GM12878 (cell line): ENCODE results near the gene MGRN1. TPM values are rescaled to one million over a fixed set of nuclear protein-coding genes. Genes with fewer than 3 reads are reported as not detected.

Experiments used
- BHLHE40 ChIP-seq, 2 experiments: fragments of 450-650 bp in 1 of 2; IDR thresholded peaks; 2 replicates each; pipeline ENCODE4 v1.6.1; 2011 to 2017; ENCODE audit warnings: low read depth in 2 of 2, borderline replicate concordance in 1 of 2, improper control_type of control experiment in 1 of 2, low read length in 1 of 2, mild to moderate bottlenecking in 1 of 2
- BMI1 ChIP-seq: fragments of 450-650 bp; IDR thresholded peaks from 2 replicates; pipeline ENCODE4 v1.6.1; 2016; ENCODE audit warnings: mild to moderate bottlenecking, moderate library complexity, borderline replicate concordance
- BRCA1 ChIP-seq: IDR thresholded peaks from 2 replicates; pipeline ENCODE4 v1.6.1; 2011; ENCODE audit warnings: low read depth, low read length, improper control_type of control experiment
- CBX5 ChIP-seq: sonication (generic); IDR thresholded peaks from 2 replicates; pipeline ENCODE4 v1.6.1; 2016; ENCODE audit warnings: low read depth, moderate library complexity, mild to moderate bottlenecking, inconsistent platforms
- CEBPB ChIP-seq, 2 experiments: fragments of 150-350 bp in 1 of 2; IDR thresholded peaks; 2 replicates each; pipeline ENCODE4 v1.6.1; 2012 to 2014; ENCODE audit warnings: low read depth in 2 of 2, low read length in 2 of 2, borderline replicate concordance in 1 of 2, inconsistent platforms in 1 of 2
- CHD4 ChIP-seq: fragments of 200-600 bp; sonication (generic); IDR thresholded peaks from 2 replicates; pipeline ENCODE4 v1.6.1; 2016; ENCODE audit warnings: mild to moderate bottlenecking
- FOXK2 ChIP-seq: fragments of 450-650 bp; IDR thresholded peaks from 2 replicates; pipeline ENCODE4 v1.6.1; 2017; ENCODE audit warnings: mild to moderate bottlenecking, moderate library complexity
- HDAC6 ChIP-seq: fragments of 200-600 bp; sonication (generic); IDR thresholded peaks from one replicate; pipeline ENCODE4 v1.8.0; 2017; ENCODE audit warnings: antibody characterized with exemption; ENCODE audit not compliant: unreplicated experiment
- KAT2A ChIP-seq: conservative IDR thresholded peaks from 2 replicates; pipeline ENCODE4 v1.6.1; 2011; ENCODE audit warnings: low read depth, low read length; ENCODE audit not compliant: control insufficient read depth
- KDM1A ChIP-seq: fragments of 200-600 bp; sonication (generic); IDR thresholded peaks from 2 replicates; pipeline ENCODE4 v1.6.1; 2016; ENCODE audit warnings: borderline replicate concordance
- MTA2 ChIP-seq: fragments of 450-650 bp; IDR thresholded peaks from 2 replicates; pipeline ENCODE4 v1.6.1; 2016; ENCODE audit warnings: low read depth, mild to moderate bottlenecking, moderate library complexity
- MYC ChIP-seq: IDR thresholded peaks from 2 replicates; pipeline ENCODE4 v1.6.1; 2011; ENCODE audit warnings: mild to moderate bottlenecking, low read length, moderate library complexity, inconsistent platforms; ENCODE audit not compliant: insufficient read depth, insufficient replicate concordance, insufficient read length, severe bottlenecking
- NR2C1 ChIP-seq: fragments of 450-650 bp; IDR thresholded peaks from 2 replicates; pipeline ENCODE4 v1.6.1; 2017; ENCODE audit warnings: antibody characterized with exemption, mild to moderate bottlenecking, moderate library complexity
- SIX5 ChIP-seq: IDR thresholded peaks from 2 replicates; pipeline ENCODE4 v1.6.1; 2011; ENCODE audit warnings: mild to moderate bottlenecking, low read depth, low read length, moderate library complexity; ENCODE audit not compliant: severe bottlenecking
- SMARCA5 ChIP-seq: fragments of 450-650 bp; IDR thresholded peaks from 2 replicates; pipeline ENCODE4 v1.6.1; 2017; ENCODE audit warnings: mild to moderate bottlenecking
- SMC3 ChIP-seq: IDR thresholded peaks from 2 replicates; pipeline ENCODE4 v1.6.1; 2011; ENCODE audit warnings: low read length, improper control_type of control experiment, borderline replicate concordance
- SPI1 ChIP-seq: IDR thresholded peaks from 2 replicates; pipeline ENCODE4 v1.6.1; 2011; ENCODE audit warnings: low read depth, mild to moderate bottlenecking, low read length, moderate library complexity, borderline replicate concordance; ENCODE audit not compliant: insufficient read depth
- SREBF2 ChIP-seq: IDR thresholded peaks from 2 replicates; pipeline ENCODE4 v1.6.1; 2012; ENCODE audit warnings: mild to moderate bottlenecking, low read length
- SRF ChIP-seq, 2 experiments: IDR thresholded peaks; 2 replicates each; pipeline ENCODE4 v1.6.1; 2011; ENCODE audit warnings: low read depth in 2 of 2, low read length in 2 of 2, mild to moderate bottlenecking in 1 of 2, moderate library complexity in 1 of 2
- SUZ12 ChIP-seq: fragments of 200-600 bp; sonication (generic); IDR thresholded peaks from one replicate; pipeline ENCODE4 v1.6.1; 2018; ENCODE audit warnings: antibody characterized with exemption, mild to moderate bottlenecking; ENCODE audit not compliant: unreplicated experiment
- TBL1XR1 ChIP-seq: IDR thresholded peaks from 2 replicates; pipeline ENCODE4 v1.6.1; 2012; ENCODE audit warnings: low read depth, low read length, improper control_type of control experiment
- polyA plus RNA-seq, 11 experiments: library from polyadenylated mRNA; depleted of rRNA in 4 of 11; unstranded in 6 of 11; stranded (reverse) in 5 of 11; fragments of >200 nt; fragmentation: Nextera tagmentation in 4 of 11; fragmentation: Illumina TruSeq in 1 of 11; extraction: Ambion mirVana in 4 of 11; extraction: Trizol in 1 of 11; gene quantifications; 1 replicate in 1 of 11; 2 replicates in 10 of 11; pipeline versions ENCODE4 v1.2.1 to v1.2.3, GENCODE V29; 2011 to 2016; ENCODE audit warnings: inconsistent platforms in 2 of 11, missing spikeins in 2 of 11, low read depth in 1 of 11
- total RNA-seq, 4 experiments: library from RNA; depleted of rRNA in 3 of 4; stranded (reverse); fragments of >200 nt in 3 of 4; fragmentation: Illumina TruSeq in 1 of 4; extraction: Trizol in 1 of 4; gene quantifications; 2 replicates each; pipeline versions ENCODE4 v1.2.1 to v1.2.3, GENCODE V29; 2013 to 2021
- TF ChIP-seq, protein P1 (sequence below): fragments of 450-650 bp; IDR thresholded peaks from 2 replicates; pipeline ENCODE4 v1.6.1; 2017; ENCODE audit warnings: mild to moderate bottlenecking, moderate library complexity
- TF ChIP-seq, protein P2 (sequence below): fragments of 450-650 bp; IDR thresholded peaks from 2 replicates; pipeline ENCODE4 v1.6.1; 2018; ENCODE audit warnings: mild to moderate bottlenecking, low read depth, moderate library complexity; ENCODE audit not compliant: partially characterized antibody
- TF ChIP-seq, protein P3 (sequence below): IDR thresholded peaks from 2 replicates; pipeline ENCODE4 v1.6.1; 2011; ENCODE audit warnings: low read depth, mild to moderate bottlenecking, low read length, moderate library complexity, borderline replicate concordance; ENCODE audit errors: extremely low read depth

MGRN1 gene
- total and polyA plus RNA-seq, 10 of the 15 experiments (the other 5 are each of a cell fraction or from before 2014, with no cell fraction given): 0.35 to 86.7 (median 14.6) TPM

DNA sequence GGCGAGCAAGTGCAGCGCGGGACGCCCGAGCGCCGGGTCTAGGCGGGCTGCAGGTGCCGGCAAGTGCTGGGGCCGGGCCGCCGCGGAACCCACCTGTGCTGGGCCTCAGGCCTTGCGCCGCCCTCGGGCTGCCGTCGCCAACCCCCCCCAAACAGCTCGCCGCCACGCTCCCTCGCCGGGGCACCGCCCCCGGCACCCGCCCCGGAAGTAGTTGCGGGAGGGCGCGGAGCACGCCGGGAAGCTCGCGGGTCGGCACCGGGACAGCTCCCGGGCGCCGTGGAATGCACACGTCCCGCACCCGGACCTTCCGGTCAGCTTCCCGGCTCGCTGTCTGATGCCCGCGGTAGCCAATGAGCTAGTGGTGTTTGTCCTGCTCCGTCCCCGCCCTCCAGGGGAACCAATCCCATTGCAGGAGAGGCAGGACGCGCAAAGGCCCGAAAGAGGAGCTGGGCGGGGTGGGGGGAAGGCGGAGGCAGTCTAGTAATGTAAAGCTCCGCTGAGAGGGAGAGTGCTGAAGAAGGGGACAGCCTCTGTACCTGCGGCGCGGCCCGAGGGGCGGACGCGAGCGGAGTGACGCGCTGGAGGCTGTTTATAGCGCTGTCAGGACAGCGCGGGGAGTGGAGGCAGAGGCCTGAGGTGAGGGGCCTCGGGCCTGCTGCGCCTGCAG is 109.6 kb downstream of the MGRN1 start, which contains the start of the genes ANKS3 and DNAAF8 (continued):
- TF ChIP-seq, protein P1, sequence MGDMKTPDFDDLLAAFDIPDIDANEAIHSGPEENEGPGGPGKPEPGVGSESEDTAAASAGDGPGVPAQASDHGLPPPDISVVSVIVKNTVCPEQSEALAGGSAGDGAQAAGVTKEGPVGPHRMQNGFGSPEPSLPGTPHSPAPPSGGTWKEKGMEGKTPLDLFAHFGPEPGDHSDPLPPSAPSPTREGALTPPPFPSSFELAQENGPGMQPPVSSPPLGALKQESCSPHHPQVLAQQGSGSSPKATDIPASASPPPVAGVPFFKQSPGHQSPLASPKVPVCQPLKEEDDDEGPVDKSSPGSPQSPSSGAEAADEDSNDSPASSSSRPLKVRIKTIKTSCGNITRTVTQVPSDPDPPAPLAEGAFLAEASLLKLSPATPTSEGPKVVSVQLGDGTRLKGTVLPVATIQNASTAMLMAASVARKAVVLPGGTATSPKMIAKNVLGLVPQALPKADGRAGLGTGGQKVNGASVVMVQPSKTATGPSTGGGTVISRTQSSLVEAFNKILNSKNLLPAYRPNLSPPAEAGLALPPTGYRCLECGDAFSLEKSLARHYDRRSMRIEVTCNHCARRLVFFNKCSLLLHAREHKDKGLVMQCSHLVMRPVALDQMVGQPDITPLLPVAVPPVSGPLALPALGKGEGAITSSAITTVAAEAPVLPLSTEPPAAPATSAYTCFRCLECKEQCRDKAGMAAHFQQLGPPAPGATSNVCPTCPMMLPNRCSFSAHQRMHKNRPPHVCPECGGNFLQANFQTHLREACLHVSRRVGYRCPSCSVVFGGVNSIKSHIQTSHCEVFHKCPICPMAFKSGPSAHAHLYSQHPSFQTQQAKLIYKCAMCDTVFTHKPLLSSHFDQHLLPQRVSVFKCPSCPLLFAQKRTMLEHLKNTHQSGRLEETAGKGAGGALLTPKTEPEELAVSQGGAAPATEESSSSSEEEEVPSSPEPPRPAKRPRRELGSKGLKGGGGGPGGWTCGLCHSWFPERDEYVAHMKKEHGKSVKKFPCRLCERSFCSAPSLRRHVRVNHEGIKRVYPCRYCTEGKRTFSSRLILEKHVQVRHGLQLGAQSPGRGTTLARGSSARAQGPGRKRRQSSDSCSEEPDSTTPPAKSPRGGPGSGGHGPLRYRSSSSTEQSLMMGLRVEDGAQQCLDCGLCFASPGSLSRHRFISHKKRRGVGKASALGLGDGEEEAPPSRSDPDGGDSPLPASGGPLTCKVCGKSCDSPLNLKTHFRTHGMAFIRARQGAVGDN: peak; percentile 93
- no peak for TF ChIP-seq CEBPB (IDR thresholded peaks at IDR 0.05; ENCODE audit: borderline replicate concordance in 1 of 2, low read depth in 2 of 2, low read length in 2 of 2)
- TF ChIP-seq TBL1XR1: no peak
- no peak for TF ChIP-seq SREBF2
- TF ChIP-seq MTA2: no peak
- peak; percentile 20 to 78; a peak in 3 of 4 replicates for TF ChIP-seq BHLHE40 (IDR thresholded peaks at IDR 0.05; ENCODE audit: borderline replicate concordance in 1 of 2, low read depth in 2 of 2, low read length in 1 of 2)
- TF ChIP-seq, protein P2, sequence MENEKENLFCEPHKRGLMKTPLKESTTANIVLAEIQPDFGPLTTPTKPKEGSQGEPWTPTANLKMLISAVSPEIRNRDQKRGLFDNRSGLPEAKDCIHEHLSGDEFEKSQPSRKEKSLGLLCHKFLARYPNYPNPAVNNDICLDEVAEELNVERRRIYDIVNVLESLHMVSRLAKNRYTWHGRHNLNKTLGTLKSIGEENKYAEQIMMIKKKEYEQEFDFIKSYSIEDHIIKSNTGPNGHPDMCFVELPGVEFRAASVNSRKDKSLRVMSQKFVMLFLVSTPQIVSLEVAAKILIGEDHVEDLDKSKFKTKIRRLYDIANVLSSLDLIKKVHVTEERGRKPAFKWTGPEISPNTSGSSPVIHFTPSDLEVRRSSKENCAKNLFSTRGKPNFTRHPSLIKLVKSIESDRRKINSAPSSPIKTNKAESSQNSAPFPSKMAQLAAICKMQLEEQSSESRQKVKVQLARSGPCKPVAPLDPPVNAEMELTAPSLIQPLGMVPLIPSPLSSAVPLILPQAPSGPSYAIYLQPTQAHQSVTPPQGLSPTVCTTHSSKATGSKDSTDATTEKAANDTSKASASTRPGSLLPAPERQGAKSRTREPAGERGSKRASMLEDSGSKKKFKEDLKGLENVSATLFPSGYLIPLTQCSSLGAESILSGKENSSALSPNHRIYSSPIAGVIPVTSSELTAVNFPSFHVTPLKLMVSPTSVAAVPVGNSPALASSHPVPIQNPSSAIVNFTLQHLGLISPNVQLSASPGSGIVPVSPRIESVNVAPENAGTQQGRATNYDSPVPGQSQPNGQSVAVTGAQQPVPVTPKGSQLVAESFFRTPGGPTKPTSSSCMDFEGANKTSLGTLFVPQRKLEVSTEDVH: no peak
- no peak for TF ChIP-seq KDM1A
- no peak for TF ChIP-seq SPI1
- no peak for TF ChIP-seq SUZ12
- peak in 1 of 2 experiments; percentile 20; a peak in 1 of 4 replicates for TF ChIP-seq SRF (IDR thresholded peaks at IDR 0.05; ENCODE audit: low read depth in 2 of 2, low read length in 2 of 2)
- TF ChIP-seq NR2C1: peak; percentile 97
- peak; percentile 39 for TF ChIP-seq SIX5
- no peak for TF ChIP-seq CHD4
- no peak for TF ChIP-seq MYC
- TF ChIP-seq SMARCA5: peak; percentile 65; the same call in 1 of the 2 replicates
- TF ChIP-seq HDAC6: peak; percentile 26
- no peak for TF ChIP-seq BMI1
- no peak for TF ChIP-seq SMC3
- TF ChIP-seq CBX5: no peak
- TF ChIP-seq BRCA1: no peak
- no peak for TF ChIP-seq KAT2A
- no peak for TF ChIP-seq FOXK2
- TF ChIP-seq, protein P3, sequence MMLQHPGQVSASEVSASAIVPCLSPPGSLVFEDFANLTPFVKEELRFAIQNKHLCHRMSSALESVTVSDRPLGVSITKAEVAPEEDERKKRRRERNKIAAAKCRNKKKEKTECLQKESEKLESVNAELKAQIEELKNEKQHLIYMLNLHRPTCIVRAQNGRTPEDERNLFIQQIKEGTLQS: no peak
